ENCODE data around the gene TASP1. TPM values are rescaled to one million over a fixed set of nuclear protein-coding genes. Genes with fewer than 3 reads are reported as not detected.
A peak's percentile ranks its signal among the peaks of the same experiment; 100 is the strongest.

TASP1 gene
- total and polyA plus RNA-seq, 2 donors (not counting 3 experiments of a cell fraction or from before 2014, with no cell fraction given): 3.5 to 8.9 TPM

DNA sequence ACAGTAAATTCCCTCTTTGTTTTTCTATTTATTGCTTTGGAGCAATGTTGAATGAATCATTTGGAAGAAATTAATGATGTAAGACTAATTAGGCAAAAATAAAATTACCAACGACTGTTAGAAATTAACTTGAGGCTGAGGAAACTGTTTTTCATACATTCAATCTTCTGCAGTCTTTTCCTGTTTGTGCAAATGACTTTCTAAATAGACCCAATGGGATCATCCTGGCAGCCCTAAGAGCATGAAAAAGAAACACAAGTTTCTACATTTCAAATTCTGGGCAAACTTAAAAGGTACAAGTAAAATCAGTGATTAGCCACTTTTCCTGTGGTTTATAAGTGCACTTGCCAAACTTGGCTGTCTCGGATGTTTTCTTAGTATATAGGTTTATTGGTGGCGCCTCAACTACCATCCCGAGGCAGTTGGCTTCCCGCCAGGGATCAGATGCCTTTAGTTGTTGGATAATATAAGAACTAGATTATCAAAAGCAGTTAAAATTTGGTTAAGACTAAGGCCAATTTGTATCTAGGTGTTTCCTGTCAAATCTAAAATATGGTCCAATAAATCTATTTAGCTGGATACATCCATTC, 236.5 kb downstream of the TASP1 start:
- FAIRE-seq (no peak), DNase-seq (ENCODE audit: low read depth, low spot score) (peak; percentile 17)
- H3K4me1 ChIP-seq (ENCODE audit: control insufficient read depth, extremely low read depth, insufficient read depth, low read length): peaks cover 9% of the 10 kb centered on the region
- H3K9ac ChIP-seq (replicated peaks; ENCODE audit: extremely low read depth, insufficient read depth, low read length): no peak overlapping the region
- intact Hi-C loops (cut with micrococcal nuclease) (no loop called here), dilution Hi-C loops (cut with MboI; ENCODE audit: extremely low pct_ligation_motif_present, low sequenced_read_pairs) (no loop called here)
- H2AFZ ChIP-seq (ENCODE audit: low read depth, low read length): no peak overlapping the region
- H3K27ac ChIP-seq (ENCODE audit: insufficient read depth, low read depth, low read length): no peak overlapping the region
- H3K36me3 ChIP-seq (ENCODE audit: control insufficient read depth in 2 of 2, extremely low read depth in 1 of 2, insufficient read depth in 2 of 2, low read length in 2 of 2): no peaks in the 10 kb centered on the region
- no peaks in the 10 kb centered on the region for H3K9me1 ChIP-seq (replicated peaks; ENCODE audit: control insufficient read depth, extremely low read depth, insufficient read depth, low read length)
- BruUV-seq (replicated peaks): no TSS peak
- no peaks in the 10 kb centered on the region for H3K79me2 ChIP-seq (ENCODE audit: control insufficient read depth, insufficient read depth, low read length)
- TF ChIP-seq MYC (IDR thresholded peaks at IDR 0.05; ENCODE audit: low read depth, low read length) (no peak), JUN (IDR thresholded peaks at IDR 0.05; ENCODE audit: borderline replicate concordance, insufficient read depth, insufficient read length, low read depth) (no peak), MAX (IDR thresholded peaks at IDR 0.05; ENCODE audit: insufficient read depth, insufficient read length) (no peak), EZH2 (IDR thresholded peaks at IDR 0.05; ENCODE audit: borderline replicate concordance, low read depth, low read length, severe bottlenecking) (no peak), POLR2AphosphoS5 (IDR thresholded peaks at IDR 0.05; ENCODE audit: insufficient read depth, low read depth, low read length) (no peak), GATA2 (IDR thresholded peaks at IDR 0.05; ENCODE audit: insufficient read depth, insufficient read length, low read depth, low read length) (no peak), FOS (IDR thresholded peaks at IDR 0.05; ENCODE audit: borderline replicate concordance, insufficient read depth, low read length) (no peak), CTCF (IDR thresholded peaks at IDR 0.05; ENCODE audit: extremely low read depth in 1 of 2, insufficient read depth in 1 of 2, low read depth in 1 of 2, low read length in 2 of 2) (no peak), POLR2A (IDR thresholded peaks at IDR 0.05; ENCODE audit: low read depth, low read length) (no peak)
- CTCF ChIA-PET: interaction anchor here (0.7 to 1.0 kb wide), 2 partner anchors 11 to 17 kb away, joined by 3 read pairs; no protein-coding TSS in a partner anchor
- no peaks in the 10 kb centered on the region for H3K9me3 ChIP-seq (replicated peaks; ENCODE audit: control insufficient read depth, insufficient read depth, low read length)
- no peak overlapping the region for H3K4me2 ChIP-seq (ENCODE audit: insufficient read depth, low read length)
- POLR2A ChIA-PET: no interaction called here
- H3K4me3 ChIP-seq (replicated peaks in 1 of 3; ENCODE audit: insufficient read depth in 1 of 3, low read depth in 1 of 3, low read length in 3 of 3): no peak overlapping the region
- H3K27me3 ChIP-seq (ENCODE audit: control insufficient read depth in 2 of 2, insufficient read depth in 2 of 2, low read length in 2 of 2): no peaks in the 10 kb centered on the region
- no peaks in the 10 kb centered on the region for H4K20me1 ChIP-seq (replicated peaks; ENCODE audit: control insufficient read depth, extremely low read depth, insufficient read depth, low read length)

Measured in endothelial cell of umbilical vein (primary cell).